Epithelial cell of proximal tubule (primary cell): ENCODE measurements around the gene CDC42EP5. TPM values are rescaled to one million over a fixed set of nuclear protein-coding genes. Genes with fewer than 3 reads are reported as not detected.

Experiments used
- DNase-seq: peaks from one replicate; pipeline ENCODE4 v3.0.0-alpha.2; 2011; ENCODE audit warnings: low read depth
- H3K4me3 ChIP-seq: 2 replicates; pipeline ENCODE4 v1.5.1; 2011; ENCODE audit warnings: low read depth, mild to moderate bottlenecking, low read length
- CTCF ChIP-seq: conservative IDR thresholded peaks from 2 replicates; pipeline ENCODE4 v1.5.1; 2012; ENCODE audit warnings: low read depth, mild to moderate bottlenecking, low read length
- total RNA-seq: library from RNA; depleted of rRNA; stranded (reverse); fragments of >200 nt; gene quantifications from 2 replicates; pipeline ENCODE4 v1.2.3, GENCODE V29; 2015

Gene CDC42EP5
- total RNA-seq, 1 donor from 2014 or later = 33.7 TPM

- DNase-seq = no peak
- peak overlapping the region; percentile 81 for H3K4me3 ChIP-seq
- TF ChIP-seq CTCF = no peak
Measured at GRCh38 chr19:54462655-54463530, 10.2 kb downstream of the CDC42EP5 start.

GRCh38 chr19:54462047-54462654 lies 10.9 kb downstream of the CDC42EP5 start:
- peak overlapping the region; percentile 81 for H3K4me3 ChIP-seq
- no peak for DNase-seq
- TF ChIP-seq CTCF = no peak

- DNase-seq = no peak
- no peak for TF ChIP-seq CTCF
- H3K4me3 ChIP-seq = no peak overlapping the region
Measured at GRCh38 chr19:54461613-54462012, 11.5 kb downstream of the CDC42EP5 start.

GRCh38 chr19:54461210-54461609 lies 11.9 kb downstream of the CDC42EP5 start:
- no peak for TF ChIP-seq CTCF
- no peak for DNase-seq
- H3K4me3 ChIP-seq = no peak overlapping the region

- no peak for TF ChIP-seq CTCF
- no peak overlapping the region for H3K4me3 ChIP-seq
- DNase-seq = no peak
Measured at GRCh38 chr19:54460230-54461005, 12.7 kb downstream of the CDC42EP5 start.

- TF ChIP-seq CTCF = no peak
- no peak overlapping the region for H3K4me3 ChIP-seq
- DNase-seq = no peak
Measured at GRCh38 chr19:54459282-54460229, 13.5 kb downstream of the CDC42EP5 start.
